SKM-1 (cell line): ENCODE data around the gene SLIT3.

Experiments
- DNase-seq: peaks from one replicate; lab custom pipeline; 2025; ENCODE audit not compliant: unreplicated experiment; lab: John Stamatoyannopoulos, UW

Gene SLIT3

GRCh38 chr5:168941901-168942300 is 359.0 kb downstream of the SLIT3 start:
- no peak for DNase-seq

GRCh38 chr5:168940712-168941111 is 360.2 kb downstream of the SLIT3 start:
- no peak for DNase-seq

GRCh38 chr5:168939887-168940544 is 360.9 kb downstream of the SLIT3 start:
- no peak for DNase-seq

- DNase-seq: no peak
Measured at GRCh38 chr5:168939156-168939800, 361.7 kb downstream of the SLIT3 start.

DNA sequence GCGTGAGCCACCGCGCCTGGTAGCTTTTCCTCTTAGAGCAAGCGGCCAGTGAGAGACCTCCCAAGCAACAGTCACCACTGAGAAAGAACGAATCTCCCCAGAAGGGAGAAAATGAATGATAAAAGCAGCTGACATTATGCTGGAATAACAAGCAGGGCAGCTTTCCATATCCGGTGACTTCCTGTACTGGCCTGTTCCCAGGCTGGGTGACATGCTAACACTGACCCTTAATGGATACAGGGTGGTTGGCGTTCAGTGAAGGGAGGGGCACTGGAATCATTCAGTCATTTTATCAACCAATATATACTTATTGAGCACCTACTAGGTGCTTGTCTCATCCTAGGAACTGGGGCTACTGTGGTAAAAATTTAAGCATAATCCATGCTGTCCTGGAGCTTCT is 364.4 kb downstream of the SLIT3 start:
- no peak for DNase-seq

- no peak for DNase-seq
Measured at GRCh38 chr5:168935183-168935582, 365.8 kb downstream of the SLIT3 start.

- DNase-seq: no peak
Measured at GRCh38 chr5:168934169-168934568, 366.8 kb downstream of the SLIT3 start.

- DNase-seq: no peak
Measured at GRCh38 chr5:168932400-168933189, 368.3 kb downstream of the SLIT3 start.

DNA sequence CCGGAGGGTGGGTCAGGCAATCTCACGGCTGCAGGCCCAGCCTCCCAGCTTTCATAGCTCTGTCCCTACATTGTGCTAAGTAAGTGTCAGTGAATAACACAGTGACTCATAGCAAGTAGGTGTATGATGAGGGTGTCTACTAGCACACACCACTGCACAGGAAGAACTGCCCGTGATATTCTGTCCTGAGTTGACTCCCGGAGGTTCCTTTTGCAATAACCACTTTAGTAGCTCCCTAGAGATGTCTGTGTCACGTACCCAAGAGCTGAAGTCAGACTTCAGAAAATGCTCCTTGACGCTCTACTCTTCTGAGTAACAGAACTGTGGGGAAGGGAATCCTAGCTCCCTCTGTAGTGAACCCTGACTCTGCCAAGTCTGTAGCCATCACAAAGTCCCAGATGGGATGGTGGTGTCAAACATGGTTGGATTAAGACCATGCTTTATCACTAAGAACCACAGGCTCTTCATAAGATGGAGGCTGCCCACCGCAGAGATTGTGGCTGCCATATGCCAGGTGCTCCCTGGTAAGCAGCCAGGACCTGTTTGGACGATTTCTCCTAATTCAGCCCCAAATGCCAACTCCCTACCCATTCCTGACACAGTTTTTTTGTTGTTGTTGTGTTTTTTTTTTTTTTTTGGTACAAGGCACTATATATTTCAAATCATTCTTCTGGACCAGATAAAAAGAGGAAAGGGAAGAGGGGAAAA is 369.1 kb downstream of the SLIT3 start:
- DNase-seq: peak; percentile 25

GRCh38 chr5:168929656-168930055 is 371.3 kb downstream of the SLIT3 start:
- DNase-seq: no peak

DNA sequence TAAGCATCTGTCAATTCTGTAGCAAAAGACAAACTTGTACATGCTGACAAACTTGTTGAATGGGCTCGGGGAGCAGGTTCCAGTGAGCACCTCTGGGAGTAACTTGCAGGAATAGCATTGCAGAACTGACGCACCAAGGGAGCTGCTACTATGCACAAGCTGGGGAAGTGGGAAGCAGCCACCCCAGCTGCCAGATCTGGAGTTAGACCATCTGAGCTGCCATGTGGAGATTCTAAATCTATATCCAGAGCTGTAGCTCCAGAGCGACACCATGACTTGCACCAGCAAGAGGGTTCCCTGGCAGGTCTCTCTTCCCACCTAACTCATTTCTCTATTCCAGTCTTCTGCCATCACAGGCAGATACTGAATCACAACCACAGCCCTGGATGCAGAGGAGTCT is 375.8 kb downstream of the SLIT3 start:
- DNase-seq: no peak

GRCh38 chr5:168921147-168921866 is 379.6 kb downstream of the SLIT3 start:
- no peak for DNase-seq

GRCh38 chr5:168920019-168920810 is 380.7 kb downstream of the SLIT3 start:
- DNase-seq: peak; percentile 62

- DNase-seq: no peak
Measured at GRCh38 chr5:168917947-168918600, 382.9 kb downstream of the SLIT3 start.

DNA sequence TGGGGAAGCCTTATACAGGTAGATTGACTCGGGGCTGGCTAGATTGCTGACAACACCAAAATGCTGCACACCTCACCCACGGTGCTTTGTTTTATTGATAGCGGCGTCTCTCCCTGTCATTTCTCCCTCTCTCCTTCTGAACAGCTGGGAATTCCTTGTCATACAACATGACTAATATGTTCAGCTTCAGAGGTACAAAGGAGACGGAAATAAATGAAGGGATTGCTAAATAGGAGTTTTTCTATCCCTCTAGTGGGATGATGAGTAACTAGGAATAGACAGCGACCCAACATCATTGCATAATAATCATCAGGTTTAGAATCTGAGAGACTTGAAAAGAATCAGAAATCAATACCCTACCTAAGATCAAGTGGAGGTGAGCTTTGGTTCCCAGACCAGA is 384.1 kb downstream of the SLIT3 start:
- no peak for DNase-seq

- DNase-seq: no peak
Measured at GRCh38 chr5:168916266-168916665, 384.7 kb downstream of the SLIT3 start.

GRCh38 chr5:168914491-168914890 is 386.4 kb downstream of the SLIT3 start:
- peak; percentile 55 for DNase-seq

DNA sequence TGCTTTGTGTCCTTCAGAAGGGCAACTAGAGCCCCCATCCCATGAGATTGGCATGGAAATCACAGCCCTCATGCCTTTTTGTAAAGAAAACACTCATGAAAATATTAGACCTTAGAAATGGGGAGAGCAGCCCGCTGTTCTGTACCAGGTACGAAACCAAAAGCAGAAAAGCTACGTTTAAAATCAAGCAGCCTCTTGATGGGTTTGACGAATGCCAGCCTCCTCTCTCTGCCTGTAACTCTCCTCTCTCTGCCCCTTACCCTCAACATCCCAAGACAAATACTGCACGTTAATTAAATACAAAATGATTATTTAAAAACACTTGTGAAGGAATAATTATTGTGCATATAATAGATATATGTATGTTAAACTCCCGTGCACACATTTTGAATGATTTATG is 390.1 kb downstream of the SLIT3 start:
- no peak for DNase-seq

DNA sequence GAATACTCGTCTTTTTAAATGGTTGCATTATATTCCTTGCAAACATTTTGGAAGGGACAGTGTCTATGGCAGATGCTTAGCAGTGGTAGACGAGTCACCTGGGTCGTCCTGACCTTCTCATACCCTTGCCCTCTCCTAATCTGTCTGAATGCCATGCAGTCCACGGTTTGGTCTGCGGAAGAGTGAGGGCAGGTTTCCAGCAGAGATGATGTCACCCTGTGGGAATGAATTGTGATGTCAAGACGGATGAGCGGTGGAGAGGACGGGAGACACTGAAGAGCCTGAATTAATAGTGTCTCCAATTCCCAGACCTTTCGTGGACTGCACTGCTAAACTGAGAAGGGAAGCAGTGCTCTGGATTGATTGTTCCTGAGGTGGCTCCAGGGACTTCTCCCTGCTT is 392.7 kb downstream of the SLIT3 start:
- no peak for DNase-seq

- DNase-seq: no peak
Measured at GRCh38 chr5:168903061-168903460, 397.9 kb downstream of the SLIT3 start.
